Uterus (tissue), 2 donors: ENCODE data around the gene RFESD.

Experiments used
- CTCF ChIP-seq, 4 experiments: fragments of 200-600 bp in 2 of 4; fragments of 450-650 bp in 2 of 4; sonication (generic) in 2 of 4; IDR thresholded peaks; one replicate each; pipeline ENCODE4 v1.5.1; 2016 to 2019; ENCODE audit warnings: antibody characterized with exemption in 4 of 4, mild to moderate bottlenecking in 2 of 4, moderate library complexity in 1 of 4
- POLR2A ChIP-seq, 2 donors: fragments of 450-650 bp; IDR thresholded peaks; one replicate each; pipeline ENCODE4 v1.6.1; 2016; ENCODE audit warnings: antibody characterized with exemption in 2 of 2, mild to moderate bottlenecking in 1 of 2, moderate library complexity in 1 of 2

GRCh38 chr5:95668216-95668615, 21.6 kb downstream of the RFESD start:
- TF ChIP-seq POLR2A (IDR thresholded peaks at IDR 0.05) (no peak), CTCF (IDR thresholded peaks at IDR 0.05) (no peak)
